Adipocyte (in vitro differentiated cells): ENCODE measurements around the gene RNLS.
A peak's percentile ranks its signal among the peaks of the same experiment; 100 is the strongest.

Source experiments
- DNase-seq: peaks from one replicate; pipeline ENCODE4 v3.0.0-alpha.2; 2015; ENCODE audit warnings: low read depth
- H3K27me3 ChIP-seq: replicated peaks from 2 replicates; pipeline ENCODE4 v1.7.0; 2013; ENCODE audit warnings: mild to moderate bottlenecking, low read length, moderate library complexity; ENCODE audit not compliant: control insufficient read depth, insufficient read depth
- H3K36me3 ChIP-seq: 2 replicates; pipeline ENCODE4 v1.7.0; 2013; ENCODE audit warnings: low read length, mild to moderate bottlenecking, moderate library complexity; ENCODE audit not compliant: control insufficient read depth, insufficient read depth, severe bottlenecking
- H3K4me1 ChIP-seq: 2 replicates; pipeline ENCODE4 v1.7.0; 2013; ENCODE audit warnings: mild to moderate bottlenecking, low read length, moderate library complexity; ENCODE audit not compliant: control insufficient read depth, insufficient read depth
- H3K4me3 ChIP-seq: 2 replicates; pipeline ENCODE4 v1.7.0; 2013; ENCODE audit warnings: mild to moderate bottlenecking, low read length, moderate library complexity
- H3K9ac ChIP-seq: 2 replicates; pipeline ENCODE4 v1.7.0; 2013; ENCODE audit warnings: mild to moderate bottlenecking, low read length, moderate library complexity
- H3K9me3 ChIP-seq: 2 replicates; pipeline ENCODE4 v1.7.0; 2013; ENCODE audit warnings: mild to moderate bottlenecking, low read length, moderate library complexity; ENCODE audit not compliant: control insufficient read depth

RNLS gene

GRCh38 chr10:88232983-88233543 is 350.1 kb downstream of the RNLS start:
- Histone ChIP-seq H3K9ac (no peak overlapping the region), H3K4me1 (peaks cover 43% of the 10 kb centered on the region), H3K27me3 (no peaks in the 10 kb centered on the region), H3K9me3 (no peaks in the 10 kb centered on the region), H3K36me3 (no peaks in the 10 kb centered on the region), H3K4me3 (no peak overlapping the region)
- no peak for DNase-seq

GRCh38 chr10:88232029-88232895 is 350.9 kb downstream of the RNLS start:
- H3K9ac ChIP-seq: peak overlapping the region; percentile 48
- no peaks in the 10 kb centered on the region for H3K36me3 ChIP-seq
- no peaks in the 10 kb centered on the region for H3K9me3 ChIP-seq
- no peak overlapping the region for H3K4me3 ChIP-seq
- peaks cover 46% of the 10 kb centered on the region for H3K4me1 ChIP-seq
- H3K27me3 ChIP-seq: no peaks in the 10 kb centered on the region
- DNase-seq: no peak

GRCh38 chr10:88230251-88230650 is 352.9 kb downstream of the RNLS start:
- Histone ChIP-seq H3K4me1 (peaks cover 43% of the 10 kb centered on the region), H3K27me3 (no peaks in the 10 kb centered on the region), H3K9me3 (no peaks in the 10 kb centered on the region), H3K9ac (no peak overlapping the region), H3K4me3 (no peak overlapping the region), H3K36me3 (no peaks in the 10 kb centered on the region)
- no peak for DNase-seq

- peak overlapping the region; percentile 14 for H3K9ac ChIP-seq
- no peaks in the 10 kb centered on the region for H3K27me3 ChIP-seq
- no peaks in the 10 kb centered on the region for H3K36me3 ChIP-seq
- DNase-seq: no peak
- no peaks in the 10 kb centered on the region for H3K9me3 ChIP-seq
- no peak overlapping the region for H3K4me3 ChIP-seq
- H3K4me1 ChIP-seq: peaks cover 41% of the 10 kb centered on the region
Observed at GRCh38 chr10:88228130-88228529, 355.0 kb downstream of the RNLS start.

GRCh38 chr10:88227342-88228018 is 355.6 kb downstream of the RNLS start:
- peak; percentile 68 for DNase-seq
- H3K4me1 ChIP-seq: peaks cover 35% of the 10 kb centered on the region
- H3K9ac ChIP-seq: peak overlapping the region; percentile 14
- H3K36me3 ChIP-seq: no peaks in the 10 kb centered on the region
- no peaks in the 10 kb centered on the region for H3K27me3 ChIP-seq
- H3K9me3 ChIP-seq: no peaks in the 10 kb centered on the region
- H3K4me3 ChIP-seq: peak overlapping the region; percentile 6

GRCh38 chr10:88226891-88227290 is 356.2 kb downstream of the RNLS start:
- H3K36me3 ChIP-seq: no peaks in the 10 kb centered on the region
- H3K4me3 ChIP-seq: peak overlapping the region; percentile 6
- DNase-seq: no peak
- H3K9ac ChIP-seq: peak overlapping the region; percentile 14
- H3K27me3 ChIP-seq: no peaks in the 10 kb centered on the region
- H3K9me3 ChIP-seq: no peaks in the 10 kb centered on the region
- H3K4me1 ChIP-seq: peaks cover 29% of the 10 kb centered on the region

GRCh38 chr10:88226071-88226659 is 357.0 kb downstream of the RNLS start:
- Histone ChIP-seq H3K9ac (no peak overlapping the region), H3K9me3 (no peaks in the 10 kb centered on the region), H3K4me3 (no peak overlapping the region), H3K27me3 (no peaks in the 10 kb centered on the region), H3K4me1 (peaks cover 24% of the 10 kb centered on the region), H3K36me3 (no peaks in the 10 kb centered on the region)
- DNase-seq: no peak
